HEK293 (cell line): ENCODE results near the gene PRLHR.
A peak's percentile ranks its signal among the peaks of the same experiment; 100 is the strongest.

Experiments
- CTCF ChIA-PET: fragments of 350-600 bp; formaldehyde crosslinking; extraction: SDS; loops from one replicate; lab custom pipeline; 2021; ENCODE audit warnings: antibody characterized with exemption; lab: Yijun Ruan, JAX
- POLR2A ChIA-PET: fragments of 300-600 bp; formaldehyde crosslinking; extraction: SDS; loops from one replicate; lab custom pipeline; 2020; ENCODE audit warnings: antibody characterized with exemption, inconsistent platforms; lab: Yijun Ruan, JAX
- H3K27ac ChIP-seq: fragments of 200-500 bp; sonication (Bioruptor generic); 2 replicates; pipeline ENCODE4 v1.5.1; 2014; ENCODE audit warnings: low read depth, low read length, control low read depth, inconsistent platforms; ENCODE audit errors: extremely low read depth
- H3K36me3 ChIP-seq, 2 experiments: fragments of 200-500 bp in 1 of 2; sonication (Bioruptor generic) in 1 of 2; 1 replicate in 1 of 2; 2 replicates in 1 of 2; pipeline ENCODE4 v1.5.1; 2014 to 2017; ENCODE audit warnings: inconsistent platforms in 2 of 2, low read length in 2 of 2; ENCODE audit not compliant: control insufficient read depth in 2 of 2, insufficient read depth in 1 of 2
- H3K4me1 ChIP-seq: fragments of 200-500 bp; sonication (Bioruptor generic); 2 replicates; pipeline ENCODE4 v1.5.1; 2014; ENCODE audit warnings: mild to moderate bottlenecking, low read length, inconsistent platforms; ENCODE audit not compliant: control insufficient read depth, insufficient read depth
- H3K4me3 ChIP-seq: 2 replicates; pipeline ENCODE4 v1.5.1; 2011; ENCODE audit warnings: low read depth, mild to moderate bottlenecking, control low read depth, low read length, moderate library complexity
- H3K9me3 ChIP-seq: fragments of 200-500 bp; sonication (Bioruptor generic); 2 replicates; pipeline ENCODE4 v1.5.1; 2014; ENCODE audit warnings: low read depth, low read length, inconsistent platforms; ENCODE audit not compliant: control insufficient read depth, insufficient read depth
- IKZF3 ChIP-seq: fragments of 450-650 bp; IDR thresholded peaks from 2 replicates; pipeline ENCODE4 v1.5.0; 2018; ENCODE audit warnings: missing biosample characterization, mild to moderate bottlenecking, missing genetic modification characterization, moderate library complexity
- KLF7 ChIP-seq: fragments of 450-650 bp; formaldehyde crosslinking; IDR thresholded peaks from 2 replicates; pipeline ENCODE4 v1.5.1; 2016; ENCODE audit warnings: missing biosample characterization, missing genetic modification characterization, borderline replicate concordance
- RBAK ChIP-seq: fragments of 450-650 bp; formaldehyde crosslinking; IDR thresholded peaks from 2 replicates; pipeline ENCODE4 v1.5.1; 2016; ENCODE audit warnings: missing biosample characterization, missing genetic modification characterization
- SCRT1 ChIP-seq: fragments of 450-650 bp; formaldehyde crosslinking; IDR thresholded peaks from 2 replicates; pipeline ENCODE4 v1.5.1; 2016; ENCODE audit warnings: missing biosample characterization, missing genetic modification characterization, borderline replicate concordance
- ZNF140 ChIP-seq: fragments of 450-650 bp; formaldehyde crosslinking; IDR thresholded peaks from 2 replicates; pipeline ENCODE4 v1.5.1; 2016; ENCODE audit warnings: missing biosample characterization, missing genetic modification characterization
- ZNF23 ChIP-seq: fragments of 450-650 bp; formaldehyde crosslinking; IDR thresholded peaks from 2 replicates; pipeline ENCODE4 v1.5.1; 2016; ENCODE audit warnings: missing biosample characterization, missing genetic modification characterization, borderline replicate concordance
- ZNF341 ChIP-seq: fragments of 450-650 bp; formaldehyde crosslinking; IDR thresholded peaks from 2 replicates; pipeline ENCODE4; 2016; ENCODE audit warnings: low read depth, missing biosample characterization, missing genetic modification characterization
- ZNF350 ChIP-seq: fragments of 450-650 bp; formaldehyde crosslinking; IDR thresholded peaks from 2 replicates; pipeline ENCODE4 v1.5.0; 2017; ENCODE audit warnings: missing biosample characterization, mild to moderate bottlenecking, missing genetic modification characterization
- ZNF37A ChIP-seq: fragments of 450-650 bp; IDR thresholded peaks from 2 replicates; pipeline ENCODE4 v1.5.1; 2018; ENCODE audit warnings: missing biosample characterization, missing genetic modification characterization
- ZNF521 ChIP-seq: fragments of 450-650 bp; formaldehyde crosslinking; IDR thresholded peaks from 2 replicates; pipeline ENCODE4 v1.5.1; 2017; ENCODE audit warnings: missing biosample characterization, mild to moderate bottlenecking, missing genetic modification characterization
- ZNF549 ChIP-seq: fragments of 450-650 bp; IDR thresholded peaks from 2 replicates; pipeline ENCODE4 v1.5.1; 2018; ENCODE audit warnings: missing biosample characterization, missing genetic modification characterization, mild to moderate bottlenecking, inconsistent platforms, moderate library complexity
- ZNF560 ChIP-seq: fragments of 450-650 bp; formaldehyde crosslinking; IDR thresholded peaks from 2 replicates; pipeline ENCODE4 v1.5.1; 2017; ENCODE audit warnings: missing biosample characterization, missing genetic modification characterization, borderline replicate concordance
- ZNF580 ChIP-seq: fragments of 450-650 bp; formaldehyde crosslinking; IDR thresholded peaks from 2 replicates; pipeline ENCODE4 v1.5.1; 2016; ENCODE audit warnings: missing biosample characterization, missing genetic modification characterization
- ZNF747 ChIP-seq: fragments of 450-650 bp; formaldehyde crosslinking; IDR thresholded peaks from 2 replicates; pipeline ENCODE4 v1.5.1; 2016; ENCODE audit warnings: missing biosample characterization, missing genetic modification characterization
- ZNF791 ChIP-seq: fragments of 450-650 bp; formaldehyde crosslinking; IDR thresholded peaks from 2 replicates; pipeline ENCODE4 v1.5.1; 2016; ENCODE audit warnings: missing biosample characterization, missing genetic modification characterization
- ZNF830 ChIP-seq: fragments of 450-650 bp; IDR thresholded peaks from 2 replicates; pipeline ENCODE4 v1.5.0; 2018; ENCODE audit warnings: missing biosample characterization, missing genetic modification characterization, low read depth, mild to moderate bottlenecking, moderate library complexity
- ZSCAN23 ChIP-seq: fragments of 450-650 bp; formaldehyde crosslinking; IDR thresholded peaks from 2 replicates; pipeline ENCODE4 v1.5.1; 2016; ENCODE audit warnings: missing biosample characterization, missing genetic modification characterization
- TF ChIP-seq, protein P1 (sequence below): fragments of 450-650 bp; formaldehyde crosslinking; IDR thresholded peaks from 2 replicates; pipeline ENCODE4 v1.5.1; 2016; ENCODE audit warnings: missing biosample characterization, missing genetic modification characterization
- TF ChIP-seq, protein P2 (sequence below): fragments of 450-650 bp; formaldehyde crosslinking; IDR thresholded peaks from 2 replicates; pipeline ENCODE4 v1.5.1; 2016; ENCODE audit warnings: missing biosample characterization, missing genetic modification characterization

The PRLHR gene

GRCh38 chr10:118629211-118629610, 33.8 kb upstream of the PRLHR start:
- TF ChIP-seq ZNF521 (no peak), KLF7 (tag by site-specific recombination) (no peak), SCRT1 (tag by site-specific recombination) (no peak), ZNF37A (no peak), ZSCAN23 (no peak), ZNF560 (tag by site-specific recombination) (no peak), ZNF23 (tag by site-specific recombination) (no peak), IKZF3 (tag by site-specific recombination) (no peak), ZNF747 (tag by site-specific recombination) (no peak), ZNF341 (no peak), ZNF350 (tag by site-specific recombination) (no peak)
- TF ChIP-seq, protein P1, sequence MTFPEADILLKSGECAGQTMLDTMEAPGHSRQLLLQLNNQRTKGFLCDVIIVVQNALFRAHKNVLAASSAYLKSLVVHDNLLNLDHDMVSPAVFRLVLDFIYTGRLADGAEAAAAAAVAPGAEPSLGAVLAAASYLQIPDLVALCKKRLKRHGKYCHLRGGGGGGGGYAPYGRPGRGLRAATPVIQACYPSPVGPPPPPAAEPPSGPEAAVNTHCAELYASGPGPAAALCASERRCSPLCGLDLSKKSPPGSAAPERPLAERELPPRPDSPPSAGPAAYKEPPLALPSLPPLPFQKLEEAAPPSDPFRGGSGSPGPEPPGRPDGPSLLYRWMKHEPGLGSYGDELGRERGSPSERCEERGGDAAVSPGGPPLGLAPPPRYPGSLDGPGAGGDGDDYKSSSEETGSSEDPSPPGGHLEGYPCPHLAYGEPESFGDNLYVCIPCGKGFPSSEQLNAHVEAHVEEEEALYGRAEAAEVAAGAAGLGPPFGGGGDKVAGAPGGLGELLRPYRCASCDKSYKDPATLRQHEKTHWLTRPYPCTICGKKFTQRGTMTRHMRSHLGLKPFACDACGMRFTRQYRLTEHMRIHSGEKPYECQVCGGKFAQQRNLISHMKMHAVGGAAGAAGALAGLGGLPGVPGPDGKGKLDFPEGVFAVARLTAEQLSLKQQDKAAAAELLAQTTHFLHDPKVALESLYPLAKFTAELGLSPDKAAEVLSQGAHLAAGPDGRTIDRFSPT (tag by site-specific recombination): no peak
- H3K27ac ChIP-seq: no peak overlapping the region
- CTCF ChIA-PET: interaction anchor here (0.6 to 1.3 kb wide), 3 partner anchors 35 to 71 kb away, joined by 3 to 5 read pairs (median 3); no protein-coding TSS in a partner anchor
- H3K4me3 ChIP-seq: no peak overlapping the region
- POLR2A ChIA-PET: no interaction called here
- H3K9me3 ChIP-seq: no peaks in the 10 kb centered on the region
- no peaks in the 10 kb centered on the region for H3K4me1 ChIP-seq
- no peaks in the 10 kb centered on the region for H3K36me3 ChIP-seq

DNA sequence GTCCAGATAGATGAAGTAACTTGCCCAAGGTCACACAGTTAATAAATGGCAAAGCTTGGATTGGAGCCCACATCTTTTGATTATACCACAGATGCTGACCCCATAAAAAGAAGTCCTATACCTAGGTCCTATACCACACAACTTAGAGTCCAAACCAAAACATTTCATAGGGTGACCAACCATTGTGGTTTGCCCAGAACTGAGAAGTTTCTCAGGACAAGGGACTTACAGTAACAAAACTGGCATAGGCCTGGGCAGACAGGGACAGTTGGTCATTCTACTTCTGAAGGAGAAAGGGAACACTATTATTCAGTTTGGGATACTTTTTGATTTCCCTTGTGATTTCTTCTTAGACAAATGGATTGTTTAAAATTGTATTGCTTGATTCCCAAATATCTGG, 32.9 kb upstream of the PRLHR start:
- TF ChIP-seq, protein P2, sequence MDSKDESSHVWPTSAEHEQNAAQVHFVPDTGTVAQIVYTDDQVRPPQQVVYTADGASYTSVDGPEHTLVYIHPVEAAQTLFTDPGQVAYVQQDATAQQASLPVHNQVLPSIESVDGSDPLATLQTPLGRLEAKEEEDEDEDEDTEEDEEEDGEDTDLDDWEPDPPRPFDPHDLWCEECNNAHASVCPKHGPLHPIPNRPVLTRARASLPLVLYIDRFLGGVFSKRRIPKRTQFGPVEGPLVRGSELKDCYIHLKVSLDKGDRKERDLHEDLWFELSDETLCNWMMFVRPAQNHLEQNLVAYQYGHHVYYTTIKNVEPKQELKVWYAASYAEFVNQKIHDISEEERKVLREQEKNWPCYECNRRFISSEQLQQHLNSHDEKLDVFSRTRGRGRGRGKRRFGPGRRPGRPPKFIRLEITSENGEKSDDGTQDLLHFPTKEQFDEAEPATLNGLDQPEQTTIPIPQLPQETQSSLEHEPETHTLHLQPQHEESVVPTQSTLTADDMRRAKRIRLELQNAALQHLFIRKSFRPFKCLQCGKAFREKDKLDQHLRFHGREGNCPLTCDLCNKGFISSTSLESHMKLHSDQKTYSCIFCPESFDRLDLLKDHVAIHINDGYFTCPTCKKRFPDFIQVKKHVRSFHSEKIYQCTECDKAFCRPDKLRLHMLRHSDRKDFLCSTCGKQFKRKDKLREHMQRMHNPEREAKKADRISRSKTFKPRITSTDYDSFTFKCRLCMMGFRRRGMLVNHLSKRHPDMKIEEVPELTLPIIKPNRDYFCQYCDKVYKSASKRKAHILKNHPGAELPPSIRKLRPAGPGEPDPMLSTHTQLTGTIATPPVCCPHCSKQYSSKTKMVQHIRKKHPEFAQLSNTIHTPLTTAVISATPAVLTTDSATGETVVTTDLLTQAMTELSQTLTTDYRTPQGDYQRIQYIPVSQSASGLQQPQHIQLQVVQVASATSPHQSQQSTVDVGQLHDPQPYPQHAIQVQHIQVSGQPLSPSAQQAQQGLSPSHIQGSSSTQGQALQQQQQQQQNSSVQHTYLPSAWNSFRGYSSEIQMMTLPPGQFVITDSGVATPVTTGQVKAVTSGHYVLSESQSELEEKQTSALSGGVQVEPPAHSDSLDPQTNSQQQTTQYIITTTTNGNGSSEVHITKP (tag by site-specific recombination): 0 out of 2 replicates have a peak, but pooled peaks have one; percentile 19
- TF ChIP-seq RBAK (tag by site-specific recombination): no peak

DNA sequence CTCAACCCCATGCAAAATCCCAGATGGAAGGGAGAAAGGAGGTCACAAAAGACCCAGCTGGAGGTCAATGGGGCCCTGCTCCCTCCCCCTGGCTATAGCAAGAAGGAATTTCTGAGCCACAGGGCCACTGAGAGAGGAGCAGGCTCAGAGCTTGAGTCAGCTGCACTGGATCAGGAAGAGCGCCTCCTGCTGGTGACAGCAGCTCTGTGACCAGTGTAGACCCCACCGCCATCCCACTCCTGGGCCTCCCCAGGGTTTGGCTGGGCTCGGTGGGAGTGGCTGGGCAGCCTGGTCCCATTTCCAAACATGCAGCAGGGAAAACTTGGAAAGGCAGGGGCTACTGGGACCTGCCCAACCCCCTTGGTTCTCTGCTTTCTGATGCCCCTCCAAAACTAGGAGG, 31.5 kb upstream of the PRLHR start:
- no peaks in the 10 kb centered on the region for H3K9me3 ChIP-seq
- H3K36me3 ChIP-seq: no peaks in the 10 kb centered on the region
- TF ChIP-seq ZNF791 (no peak), ZNF549 (no peak), ZNF140 (tag by site-specific recombination) (no peak), ZNF830 (no peak), ZNF580 (tag by site-specific recombination) (0 out of 2 replicates have a peak, but pooled peaks have one; percentile 18)
- CTCF ChIA-PET: interaction anchor here (0.6 to 1.3 kb wide), 9 partner anchors 9 to 166 kb away, joined by 3 to 4 read pairs (median 3); no protein-coding TSS in a partner anchor
- no peaks in the 10 kb centered on the region for H3K4me1 ChIP-seq
- POLR2A ChIA-PET: no interaction called here
- H3K4me3 ChIP-seq: no peak overlapping the region
- no peak overlapping the region for H3K27ac ChIP-seq

More for the DNA sequence above, 32.9 kb upstream of the PRLHR start:
- POLR2A ChIA-PET: no interaction called here
- no peaks in the 10 kb centered on the region for H3K9me3 ChIP-seq
- no peaks in the 10 kb centered on the region for H3K36me3 ChIP-seq
- no peaks in the 10 kb centered on the region for H3K4me1 ChIP-seq
- H3K27ac ChIP-seq: no peak overlapping the region
- H3K4me3 ChIP-seq: no peak overlapping the region
- CTCF ChIA-PET: interaction anchor here (0.7 kb wide), 1 partner anchor 72 kb away, joined by 3 read pairs; no protein-coding TSS in a partner anchor
